GM19455 (cell line): ENCODE measurements around the gene ZBTB5.

ENCODE experiments used
- ATAC-seq: cut with Tn5 transposase; IDR thresholded peaks from one replicate; pipeline ENCODE4 v1.9.1; 2021; ENCODE audit not compliant: unreplicated experiment

Gene ZBTB5

DNA sequence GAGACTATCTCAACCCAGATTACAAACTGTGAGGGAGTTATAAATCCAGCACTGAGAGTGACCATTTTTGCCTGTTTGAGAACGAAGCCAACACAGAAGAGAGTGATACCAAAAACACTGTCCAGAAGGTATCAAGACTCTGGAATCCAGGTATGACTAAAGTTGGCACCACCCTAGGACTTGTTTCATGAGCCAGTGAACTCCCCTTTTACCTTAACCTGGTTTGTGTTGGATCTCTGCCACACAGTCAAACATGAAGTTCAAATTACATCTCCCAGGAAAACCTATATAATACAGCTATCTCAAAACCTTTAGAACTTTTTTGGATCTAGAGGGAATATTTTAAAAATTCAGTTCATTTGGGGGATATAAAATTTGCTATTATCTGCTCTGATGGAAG, 11.4 kb downstream of the ZBTB5 start:
- ATAC-seq: no peak

DNA sequence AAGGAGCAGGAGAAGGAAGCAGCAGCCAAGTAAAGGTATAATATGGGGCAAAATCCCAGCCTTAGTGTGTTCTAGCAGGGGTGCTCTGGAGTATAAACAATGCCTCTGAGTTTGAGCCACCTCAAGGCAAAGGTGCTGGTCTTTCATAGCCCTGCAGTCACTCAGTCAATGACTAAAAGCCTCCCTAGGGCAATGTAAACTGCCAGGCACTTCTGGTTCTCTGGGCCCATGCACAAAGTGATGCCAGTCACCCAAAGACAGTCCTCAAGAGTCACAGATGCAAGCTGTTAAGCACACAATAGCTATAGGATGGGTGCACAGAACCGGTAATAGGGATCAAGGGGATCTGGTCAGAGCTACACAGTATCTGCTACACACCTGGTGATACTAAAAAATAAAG, 12.6 kb downstream of the ZBTB5 start:
- ATAC-seq: no peak

DNA sequence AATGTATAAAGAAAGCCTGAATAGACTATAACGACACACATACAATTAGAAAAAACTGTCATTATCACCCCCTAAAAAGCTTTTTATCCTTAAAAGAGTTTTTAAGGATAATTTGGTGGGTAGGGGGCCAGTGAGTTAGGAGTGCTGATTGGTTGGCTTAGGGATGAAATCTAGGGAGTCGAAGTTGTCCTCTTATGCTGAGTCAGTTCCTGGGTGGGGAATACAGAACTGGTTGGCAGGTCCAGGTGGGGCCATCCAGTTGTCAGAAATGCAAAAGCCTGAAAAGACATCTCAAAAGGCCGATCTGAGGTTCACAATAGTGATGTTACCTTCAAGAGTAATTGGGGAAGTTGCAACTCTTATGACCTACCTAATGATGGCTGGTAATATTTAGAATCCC, 13.6 kb downstream of the ZBTB5 start:
- ATAC-seq: no peak

DNA sequence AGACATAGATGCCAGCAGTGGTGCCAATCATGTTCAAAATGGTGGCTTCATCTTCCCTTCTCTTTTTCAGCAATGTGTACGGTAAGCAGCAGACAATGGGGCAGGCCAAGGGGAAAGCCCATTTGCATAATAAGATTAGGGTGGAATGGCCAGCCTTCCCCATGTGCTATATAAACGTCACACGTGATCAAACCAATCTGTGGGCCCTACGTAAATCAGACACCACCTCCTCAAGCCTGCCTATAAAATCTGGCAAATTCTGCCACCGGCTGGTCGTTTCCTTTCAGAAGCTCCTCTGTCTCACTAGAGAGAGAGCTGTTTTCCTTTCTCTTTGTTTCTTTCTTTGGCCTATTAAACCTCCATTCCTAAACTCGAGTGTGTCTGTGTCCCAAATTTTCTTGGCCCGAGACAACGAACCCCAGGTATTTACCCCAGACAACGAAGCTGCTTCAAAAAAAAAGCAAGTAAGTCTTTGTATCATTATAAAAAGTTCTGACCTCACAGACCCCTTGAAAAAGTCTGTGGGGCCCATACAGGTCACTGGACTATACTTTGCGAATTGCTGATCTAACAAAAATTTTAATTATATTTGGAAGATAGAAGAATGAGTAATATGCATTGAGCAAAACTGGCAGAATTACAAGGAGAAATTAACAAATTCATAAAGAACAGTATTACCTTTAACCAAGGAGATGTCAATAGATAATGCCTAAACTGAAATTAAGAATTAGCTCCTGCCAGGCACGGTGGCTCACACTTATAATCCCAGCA, 15.2 kb downstream of the ZBTB5 start:
- no peak for ATAC-seq

DNA sequence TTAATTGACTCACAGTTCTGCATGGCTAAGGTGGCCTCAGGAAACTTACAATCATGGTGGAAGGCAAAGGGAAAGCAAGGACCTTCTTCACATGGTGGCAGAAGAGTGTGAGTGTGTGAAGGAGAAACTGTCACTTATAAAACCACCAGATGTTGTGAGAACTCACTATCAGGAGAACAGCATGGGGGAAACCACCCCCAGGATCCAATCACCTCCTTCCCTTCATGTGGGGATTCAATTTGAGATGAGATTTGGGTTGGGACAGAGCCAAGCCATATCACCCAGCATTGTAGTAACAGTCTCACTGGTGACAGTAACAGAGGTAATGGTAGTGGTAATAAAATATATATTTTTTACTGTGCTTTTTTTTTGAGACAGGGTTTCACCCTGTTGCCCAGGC, 18.1 kb downstream of the ZBTB5 start:
- ATAC-seq: no peak

DNA sequence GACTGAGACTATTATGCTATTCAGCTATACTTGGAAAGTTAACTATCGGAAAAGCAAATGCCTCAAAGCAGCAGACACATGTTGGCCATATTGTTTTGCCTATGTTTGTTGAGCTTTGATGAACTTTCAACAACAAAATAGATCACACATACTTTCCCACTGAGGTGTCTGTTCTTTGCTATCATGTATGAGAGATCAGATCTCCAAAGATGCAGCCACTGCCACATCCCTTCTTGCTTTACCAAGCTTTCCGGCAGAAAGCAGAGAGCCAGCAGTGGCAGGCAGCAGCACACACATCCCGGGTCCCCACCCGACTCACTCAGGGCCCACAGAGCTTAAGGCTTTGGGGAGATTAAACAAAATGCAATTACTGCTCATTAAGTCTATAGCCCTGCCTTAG, 18.8 kb downstream of the ZBTB5 start:
- no peak for ATAC-seq

DNA sequence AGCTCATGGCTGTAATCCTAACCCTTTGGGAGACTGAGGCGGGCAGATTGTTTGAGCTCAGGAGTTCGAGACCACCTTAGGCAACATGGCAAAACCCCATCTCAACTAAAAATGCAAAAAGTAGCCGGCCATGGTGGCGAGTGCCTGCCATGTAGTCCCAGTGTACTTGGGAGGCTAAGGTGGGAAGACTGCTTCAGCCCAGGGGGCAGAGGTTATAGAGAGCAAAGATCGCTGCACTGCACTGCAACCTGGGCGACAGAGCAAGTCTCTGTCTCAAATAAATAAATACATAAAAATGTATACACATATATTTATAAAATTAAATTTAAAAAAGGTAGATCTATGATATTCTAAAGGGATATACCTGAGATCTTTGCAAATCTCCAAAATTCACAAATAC, 19.4 kb downstream of the ZBTB5 start:
- ATAC-seq: no peak

DNA sequence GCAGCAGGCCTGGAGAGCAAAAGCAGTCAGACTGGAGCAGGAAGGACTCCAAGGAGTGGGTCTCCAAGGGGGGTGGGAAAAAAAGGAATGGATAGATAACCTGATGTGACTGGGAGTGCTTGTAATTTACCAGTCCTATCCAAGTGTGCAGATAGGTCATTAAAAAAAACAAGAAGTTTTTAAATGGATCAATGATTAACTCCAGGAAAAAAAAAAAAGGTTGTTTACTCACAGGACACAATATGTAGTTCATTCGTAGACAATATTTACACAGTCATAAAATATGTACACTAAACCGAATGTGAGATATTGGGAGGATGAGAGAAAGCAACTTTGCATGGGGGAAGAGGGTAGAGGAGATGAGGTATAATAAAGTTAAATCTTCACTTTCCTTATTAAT, 20.4 kb downstream of the ZBTB5 start:
- no peak for ATAC-seq

DNA sequence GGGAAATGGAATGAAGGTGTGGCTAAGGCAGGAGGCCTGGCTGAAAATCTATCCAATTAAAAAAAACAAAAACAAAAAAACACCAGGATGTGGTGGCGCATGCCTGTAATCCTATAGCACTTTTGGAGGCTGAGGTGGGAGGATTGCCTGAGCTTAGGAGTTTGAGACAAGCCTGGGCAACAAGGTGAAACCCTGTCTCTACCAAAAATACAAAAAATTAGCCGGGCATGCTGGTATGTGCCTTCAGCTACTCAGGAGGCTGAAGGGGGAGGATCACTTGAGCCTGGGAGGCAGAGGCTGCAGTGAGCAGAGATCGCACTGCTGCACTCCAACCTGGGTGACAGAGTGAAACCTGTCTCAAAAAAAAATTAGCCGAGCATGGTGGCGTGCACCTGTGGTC, 21.7 kb downstream of the ZBTB5 start:
- ATAC-seq: no peak

DNA sequence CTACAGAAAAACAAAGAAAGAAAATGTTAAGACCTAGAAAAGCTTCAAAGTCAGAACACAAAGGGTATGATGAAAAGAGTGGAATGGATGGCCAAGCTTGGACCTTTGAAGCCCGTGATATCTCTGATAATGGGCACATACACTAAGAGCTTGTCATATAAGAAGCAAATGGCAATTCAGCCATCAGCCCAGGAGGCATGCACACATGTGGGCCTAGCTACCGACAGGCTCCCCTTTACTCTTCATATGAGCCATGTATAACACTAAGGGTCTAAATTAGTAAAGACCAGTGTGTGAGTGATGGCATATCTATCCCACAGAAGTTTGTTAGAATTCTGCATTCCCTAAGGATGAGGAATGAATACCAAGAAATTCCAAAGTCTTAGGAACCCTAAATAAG, 22.7 kb downstream of the ZBTB5 start:
- no peak for ATAC-seq

DNA sequence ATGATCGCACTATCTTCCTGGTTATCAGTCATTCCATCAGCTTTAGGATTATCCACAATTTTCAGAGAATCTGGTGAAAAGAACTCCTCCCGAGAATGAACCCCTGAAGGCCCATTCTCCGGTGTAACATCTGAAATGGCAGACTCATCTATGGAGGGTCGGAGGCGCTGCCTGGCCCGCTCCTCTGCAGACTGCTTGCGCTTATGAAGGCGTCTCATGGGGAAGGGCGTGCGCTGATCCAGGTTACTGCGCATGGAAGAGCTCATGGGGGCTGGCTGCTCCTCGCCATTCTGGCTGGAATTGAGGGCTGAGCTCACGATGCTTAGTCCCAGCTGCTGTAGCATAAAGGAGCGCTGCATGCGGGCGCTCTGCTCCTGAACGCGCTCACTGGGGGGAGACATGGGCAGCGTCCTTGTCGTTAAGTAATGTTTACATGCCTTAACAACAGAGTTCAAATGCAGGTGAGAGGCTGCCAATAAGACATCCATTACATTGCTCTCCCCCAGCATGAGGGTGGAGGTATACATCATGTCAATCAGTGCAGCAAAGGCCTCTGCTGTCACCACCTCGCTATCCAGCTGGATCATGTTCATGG, 23.4 kb downstream of the ZBTB5 start:
- ATAC-seq: no peak

DNA sequence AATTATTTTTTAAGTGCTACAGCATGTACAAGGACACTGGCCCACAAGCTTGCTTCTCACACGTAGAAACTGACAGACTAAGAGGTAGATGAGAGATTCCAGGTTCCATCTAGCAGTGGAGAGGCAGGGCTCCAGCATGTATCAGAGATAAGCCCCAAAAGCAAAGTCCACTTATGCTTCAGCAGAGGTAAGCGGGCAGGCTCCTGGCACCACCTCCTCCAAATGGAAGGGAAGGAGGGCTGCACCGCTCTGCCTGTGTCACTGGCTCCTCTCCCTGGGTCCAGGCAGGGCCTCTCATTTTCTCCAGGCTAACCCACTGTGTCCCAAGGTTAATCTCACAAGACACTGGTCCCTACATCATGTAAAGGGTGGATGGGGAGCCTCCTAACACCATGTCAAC, 26.9 kb downstream of the ZBTB5 start:
- ATAC-seq: no peak

DNA sequence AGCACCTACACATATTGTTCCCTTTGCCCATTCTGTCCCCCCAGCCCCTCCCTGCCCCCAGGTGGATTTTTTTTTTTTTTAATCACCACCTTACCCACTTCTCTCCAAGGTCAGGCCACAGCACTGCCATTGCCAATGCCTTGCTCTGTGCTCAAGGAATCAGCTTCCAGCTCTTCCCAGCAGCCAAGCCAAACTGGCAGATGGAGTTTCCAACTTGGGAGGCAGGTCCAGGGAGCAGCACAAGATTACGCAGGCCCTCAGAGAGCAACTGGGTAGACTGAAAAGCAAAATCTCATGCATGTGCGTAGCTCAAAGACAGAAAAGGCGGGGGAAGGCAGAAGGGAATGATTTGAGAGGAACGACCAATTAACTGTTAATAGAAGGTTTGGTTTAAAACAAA, 27.6 kb downstream of the ZBTB5 start:
- ATAC-seq: no peak

DNA sequence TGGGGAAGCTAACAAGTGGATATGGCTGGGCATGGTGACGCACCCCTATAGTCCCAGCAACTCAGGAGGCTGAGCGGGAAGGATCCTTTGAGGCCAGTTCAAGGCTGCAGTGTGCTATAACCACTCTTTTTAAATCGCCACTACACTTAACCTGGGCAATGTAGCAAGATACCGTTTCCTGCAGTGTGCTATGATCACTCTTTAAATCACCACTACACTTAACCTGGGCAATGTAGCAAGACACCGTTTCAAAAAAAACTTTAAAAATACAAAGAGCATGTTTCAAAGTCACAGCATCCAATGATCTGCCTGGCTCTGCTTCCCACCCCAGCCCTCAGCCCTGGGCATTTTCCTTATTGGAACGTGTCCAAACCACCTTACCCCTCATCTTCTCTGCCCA, 28.2 kb downstream of the ZBTB5 start:
- ATAC-seq: no peak

DNA sequence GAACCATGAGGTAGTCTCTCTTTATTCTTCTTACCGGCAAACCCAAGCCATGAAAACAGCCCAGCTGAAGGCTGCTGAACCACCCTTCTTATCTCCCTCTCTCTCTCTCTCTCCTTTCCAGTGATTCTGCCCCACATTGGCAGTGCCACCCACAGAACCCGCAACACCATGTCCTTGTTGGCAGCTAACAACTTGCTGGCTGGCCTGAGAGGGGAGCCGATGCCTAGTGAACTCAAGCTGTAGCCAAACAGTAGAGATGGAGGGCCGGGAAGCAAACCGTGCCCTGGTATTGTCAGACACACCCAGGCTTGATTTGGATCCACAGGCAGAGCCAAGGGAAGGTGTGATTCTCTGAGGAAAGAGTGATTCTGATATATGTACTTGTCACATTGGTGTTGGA, 28.7 kb downstream of the ZBTB5 start:
- ATAC-seq: no peak

DNA sequence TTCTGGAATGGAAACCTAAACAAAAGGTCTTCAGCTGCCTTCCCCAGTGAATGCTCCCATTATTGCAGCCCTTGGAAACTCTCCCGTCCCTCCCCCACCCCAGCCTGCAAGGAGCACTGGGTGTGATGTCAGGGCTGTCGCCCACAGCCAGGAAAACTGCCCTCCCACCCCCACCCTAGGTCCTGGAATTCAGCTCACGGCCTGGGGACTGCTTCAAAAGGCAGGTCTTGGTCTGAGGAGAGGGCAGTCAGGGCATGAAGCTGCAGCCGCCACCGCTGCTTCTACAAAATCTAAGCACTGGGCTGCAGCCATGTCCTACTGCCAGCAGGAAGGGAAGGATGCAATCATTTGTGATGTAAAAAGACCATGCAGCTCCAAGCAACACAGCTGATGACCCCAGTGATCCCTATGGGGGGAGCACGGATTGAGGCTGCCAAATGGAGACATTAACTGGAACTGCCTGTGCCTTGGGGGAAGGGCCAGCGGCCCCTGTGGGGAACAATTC, 31.3 kb downstream of the ZBTB5 start:
- ATAC-seq: no peak

DNA sequence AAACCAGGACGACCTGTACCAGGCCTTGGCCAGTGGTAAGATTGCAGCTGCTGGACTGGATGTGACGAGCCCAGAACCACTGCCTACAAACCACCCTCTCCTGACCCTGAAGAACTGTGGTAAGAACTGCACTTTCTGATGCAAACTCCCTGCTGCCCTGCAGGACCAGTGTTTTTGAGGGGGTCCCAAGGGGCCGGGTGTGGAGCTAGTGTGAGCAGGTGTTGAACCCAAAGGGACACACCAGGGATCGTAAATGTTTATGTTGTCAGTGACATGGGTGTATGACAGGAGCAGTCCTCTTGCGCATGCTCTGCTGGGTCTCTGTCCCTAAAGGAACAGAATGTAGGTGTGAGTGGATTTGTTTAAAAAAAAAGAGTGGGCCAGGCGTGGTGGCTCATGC, 33.2 kb downstream of the ZBTB5 start:
- ATAC-seq: no peak

DNA sequence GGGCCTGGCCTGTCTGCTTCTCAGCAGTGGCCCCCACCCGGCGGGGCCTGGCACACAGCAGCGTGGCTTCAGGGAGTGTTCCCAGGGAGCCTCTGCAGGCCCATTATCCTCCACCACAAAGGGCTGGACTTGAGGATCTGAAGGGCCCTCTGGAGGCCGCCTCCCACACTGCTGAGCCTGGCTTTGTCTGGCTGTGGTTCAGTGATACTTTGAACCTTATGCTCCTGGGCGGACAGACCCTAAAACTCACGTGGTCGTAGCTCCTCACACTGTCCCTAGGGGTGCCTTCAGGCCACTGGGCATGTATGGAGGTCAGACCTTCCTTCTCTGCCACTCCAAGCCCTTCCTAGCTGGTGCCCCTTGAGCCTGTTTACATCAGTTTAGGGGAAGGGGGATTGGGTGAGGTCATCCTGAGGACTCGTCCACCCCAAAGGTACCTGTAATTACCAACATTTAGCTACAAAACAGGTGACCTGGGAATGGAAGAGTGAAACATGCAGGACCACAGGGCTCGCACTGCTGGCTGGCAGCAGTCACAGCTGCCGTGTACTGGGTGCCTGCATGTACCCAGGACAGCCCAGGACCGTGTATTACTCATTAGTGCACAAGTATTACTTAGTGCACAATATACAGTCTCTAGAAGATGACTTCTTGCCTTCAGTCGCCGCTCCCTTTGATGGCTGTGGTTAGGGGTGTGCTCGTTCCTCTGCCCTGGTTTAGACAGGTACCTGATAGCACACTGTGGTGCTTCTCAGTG, 34.2 kb downstream of the ZBTB5 start:
- ATAC-seq: no peak

DNA sequence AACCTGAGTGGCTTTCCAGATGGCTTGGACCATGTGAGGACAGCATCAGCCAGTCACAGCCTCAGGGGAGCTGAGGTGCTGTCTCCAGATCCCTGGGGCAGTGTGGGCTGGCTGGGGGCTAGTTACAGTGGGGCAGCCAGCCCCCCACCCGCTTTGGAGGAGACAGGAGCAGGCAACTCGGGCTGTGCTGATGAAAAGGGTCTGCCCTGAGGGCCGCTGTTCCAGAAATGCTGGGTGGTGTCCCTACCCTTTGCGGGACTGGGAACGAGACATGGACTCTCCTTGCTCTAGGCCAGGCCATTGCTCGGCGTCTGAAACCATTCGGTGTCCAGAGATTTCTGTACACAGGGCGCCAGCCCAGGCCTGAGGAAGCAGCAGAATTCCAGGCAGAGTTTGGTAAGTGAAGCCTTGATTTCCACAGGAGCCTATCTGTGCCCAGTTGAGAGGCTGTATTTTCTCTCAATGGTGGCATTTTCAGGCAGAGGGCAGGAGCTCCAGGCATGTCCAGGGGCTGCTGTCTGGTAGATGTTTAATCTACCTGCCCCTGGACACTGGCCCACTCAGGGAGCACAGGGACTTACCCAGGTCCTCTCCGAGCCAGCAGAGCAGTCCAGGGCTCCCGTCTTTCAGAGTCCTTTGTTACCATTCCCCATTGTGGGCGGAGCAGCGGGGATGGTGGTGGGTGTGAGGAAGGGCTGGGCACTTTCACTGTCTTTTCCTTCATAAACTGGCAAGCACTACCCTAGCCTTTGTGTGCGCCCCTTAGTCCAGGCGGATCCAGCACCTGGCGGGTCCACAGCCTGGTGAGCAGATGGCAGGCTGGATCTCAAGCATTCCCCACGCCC, 35.6 kb downstream of the ZBTB5 start:
- no peak for ATAC-seq

DNA sequence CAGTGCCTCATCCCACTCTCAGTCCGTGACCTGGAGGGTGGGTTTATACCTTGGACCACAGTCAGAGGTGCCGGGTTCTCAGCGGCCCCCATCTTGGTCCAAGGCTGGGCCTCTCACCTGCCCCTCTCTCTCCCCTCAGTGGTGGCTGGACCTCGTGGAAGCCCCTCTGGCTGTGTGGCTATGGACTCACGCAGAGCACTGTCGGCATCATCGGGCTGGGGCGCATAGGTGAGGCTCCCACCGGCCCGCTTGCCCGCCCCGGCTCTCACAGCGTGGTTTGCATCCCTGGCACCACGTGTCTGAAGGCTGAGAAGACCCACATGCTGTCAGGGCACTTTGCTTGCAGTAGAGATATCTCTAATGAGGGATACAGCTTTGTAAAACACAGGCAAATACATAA, 36.9 kb downstream of the ZBTB5 start:
- ATAC-seq: no peak

DNA sequence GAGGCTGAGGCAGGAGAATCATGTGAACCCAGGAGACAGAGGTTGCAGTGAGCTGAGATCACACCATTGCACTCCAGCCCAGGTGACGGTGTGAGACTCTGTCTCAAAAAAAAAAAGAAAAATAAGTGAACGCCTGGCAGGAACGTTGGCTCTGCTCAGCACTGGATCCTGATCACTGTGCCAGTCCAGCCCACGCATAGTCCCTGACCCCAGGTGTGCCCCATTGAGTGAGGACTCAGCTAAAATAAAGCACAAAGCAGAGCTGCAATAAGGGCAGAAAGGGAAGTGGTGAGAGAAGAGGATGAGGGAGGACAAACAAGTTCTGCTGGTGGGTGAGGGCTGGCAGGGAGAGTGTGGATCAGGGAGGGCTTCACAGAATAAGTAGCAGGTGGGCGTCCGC, 38.4 kb downstream of the ZBTB5 start:
- no peak for ATAC-seq
